Activated CD8-positive, alpha-beta memory T cell treated with anti-CD3 and anti-CD28 coated beads for 36 hours (primary cell): ENCODE results near the gene NPR3. TPM values are rescaled to one million over a fixed set of nuclear protein-coding genes. Genes with fewer than 3 reads are reported as not detected.

Experiments used
- CTCF ChIA-PET: fragments of 350-600 bp; sonication (Branson Sonifier 250); formaldehyde crosslinking; loops from one replicate; lab custom pipeline; 2021; ENCODE audit warnings: antibody characterized with exemption; lab: Charles Lee
- POLR2A ChIA-PET: fragments of 350-600 bp; sonication (Branson Sonifier 250); formaldehyde crosslinking; loops from one replicate; lab custom pipeline; 2021; ENCODE audit warnings: antibody characterized with exemption; lab: Charles Lee
- total RNA-seq, 2 experiments: library from RNA; stranded (reverse); gene quantifications; one replicate each; pipeline ENCODE4 v1.2.3, GENCODE V29; 2021

Gene NPR3
- total RNA-seq, 2 experiments from 2014 or later, result not detected

DNA sequence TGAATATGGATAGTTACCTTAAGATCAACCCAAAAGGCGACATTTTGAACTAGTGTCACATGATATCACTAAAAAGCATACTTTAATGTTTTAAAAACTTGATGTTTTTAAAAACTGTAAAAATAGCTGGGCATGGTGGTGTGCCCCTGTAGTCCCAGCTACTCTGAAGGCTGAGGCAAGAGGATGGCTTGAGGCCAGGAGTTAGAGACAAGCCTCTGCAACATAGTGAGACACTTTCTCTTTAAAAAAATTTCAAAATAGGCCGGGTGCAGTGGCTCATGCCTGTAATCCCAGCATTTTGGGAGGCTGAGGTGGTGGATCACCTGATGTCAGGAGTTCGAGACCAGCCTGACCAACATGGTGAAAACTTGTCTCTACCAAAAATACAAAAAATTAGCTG, 129.5 kb downstream of the NPR3 start:
- CTCF ChIA-PET, result no interaction called here
- POLR2A ChIA-PET, result no interaction called here

Other genes with a start within 250 kb of the NPR3 start
- gene SUB1, start 125.8 kb upstream of the NPR3 start, total RNA-seq, result 100 to 1,000 TPM; 474 TPM